OCI-LY3 (cell line): Measurements from ENCODE around the gene MAPK12.

Experiments
- H2AFZ ChIP-seq: fragments of 200-600, 300-600 bp; shearing (Covaris generic); 2 replicates; pipeline ENCODE4 v1.6.0; 2014; ENCODE audit warnings: antibody characterized with exemption, low read depth, low read length
- H3K27ac ChIP-seq: fragments of 200-600, 300-600 bp; sonication (generic); 2 replicates; pipeline ENCODE4 v1.5.1; 2014; ENCODE audit warnings: mild to moderate bottlenecking, low read length, moderate library complexity, mixed read lengths
- H3K27me3 ChIP-seq: fragments of 200-600, 300-600 bp; sonication (generic); 2 replicates; pipeline ENCODE4 v1.6.1; 2014; ENCODE audit warnings: low read depth, low read length, mixed read lengths
- H3K36me3 ChIP-seq: fragments of 200-600, 300-600 bp; sonication (generic); replicated peaks from 2 replicates; pipeline ENCODE3; 2014; ENCODE audit warnings: low read depth, low read length, mixed read lengths
- H3K4me1 ChIP-seq: fragments of 300-600, 200-600 bp; sonication (generic); 2 replicates; pipeline ENCODE4 v1.6.1; 2014; ENCODE audit warnings: low read length, mixed read lengths
- H3K4me2 ChIP-seq: fragments of 200-600, 300-600 bp; sonication (generic); 2 replicates; pipeline ENCODE4 v1.6.1; 2014; ENCODE audit warnings: low read length, mixed read lengths
- H3K4me3 ChIP-seq: fragments of 300-600, 200-600 bp; sonication (generic); 2 replicates; pipeline ENCODE4 v1.5.1; 2014; ENCODE audit warnings: antibody characterized with exemption, mild to moderate bottlenecking, low read length, moderate library complexity
- H3K79me2 ChIP-seq: fragments of 300-600, 200-600 bp; shearing (Covaris generic); 2 replicates; pipeline ENCODE4 v1.6.1; 2014; ENCODE audit warnings: mild to moderate bottlenecking, low read length, mixed read lengths
- H3K9ac ChIP-seq: fragments of 300-600, 200-600 bp; shearing (Covaris generic); 2 replicates; pipeline ENCODE4 v1.6.0; 2014; ENCODE audit warnings: mild to moderate bottlenecking, low read length, moderate library complexity
- H3K9me3 ChIP-seq: fragments of 200-600, 300-600 bp; shearing (Covaris generic); 2 replicates; pipeline ENCODE4 v1.6.1; 2014; ENCODE audit warnings: low read length, mixed read lengths; ENCODE audit not compliant: insufficient read depth
- H4K20me1 ChIP-seq: fragments of 200-600, 300-600 bp; sonication (generic); 2 replicates; pipeline ENCODE4 v1.6.1; 2016; ENCODE audit warnings: low read length, mixed read lengths; ENCODE audit not compliant: insufficient read depth
- CTCF ChIP-seq: fragments of 200-600, 300-600 bp; sonication (generic); IDR thresholded peaks from 2 replicates; pipeline ENCODE4 v1.5.1; 2014; ENCODE audit warnings: antibody characterized with exemption, low read length, low read depth
- EZH2phosphoT487 ChIP-seq: fragments of 200-600 bp; shearing (Covaris generic); IDR thresholded peaks from 2 replicates; pipeline ENCODE4 v1.6.1; 2018; ENCODE audit warnings: antibody characterized with exemption, mixed run types, low read depth

Gene MAPK12

GRCh38 chr22:50232481-50233151 is 28.9 kb downstream of the MAPK12 start:
- Histone ChIP-seq H3K9me3 (no peaks in the 10 kb centered on the region), H3K27me3 (no peaks in the 10 kb centered on the region), H3K36me3 (peaks cover 4% of the 10 kb centered on the region), H3K4me1 (no peaks in the 10 kb centered on the region), H3K4me3 (no peak overlapping the region), H4K20me1 (no peaks in the 10 kb centered on the region), H3K27ac (no peak overlapping the region), H3K4me2 (no peak overlapping the region), H3K9ac (no peak overlapping the region), H2AFZ (no peak overlapping the region), H3K79me2 (peaks cover 26% of the 10 kb centered on the region)
- no peak for TF ChIP-seq CTCF

GRCh38 chr22:50229370-50229769 is 32.1 kb downstream of the MAPK12 start:
- Histone ChIP-seq H3K9me3 (no peaks in the 10 kb centered on the region), H3K4me2 (no peak overlapping the region), H2AFZ (no peak overlapping the region), H3K27ac (no peak overlapping the region), H3K9ac (no peak overlapping the region), H3K4me3 (no peak overlapping the region), H3K79me2 (peaks cover 4% of the 10 kb centered on the region), H3K4me1 (no peaks in the 10 kb centered on the region), H4K20me1 (no peaks in the 10 kb centered on the region), H3K27me3 (no peaks in the 10 kb centered on the region), H3K36me3 (peaks cover 2% of the 10 kb centered on the region)
- no peak for TF ChIP-seq EZH2phosphoT487
- TF ChIP-seq CTCF, result no peak

GRCh38 chr22:50228366-50228765 is 33.1 kb downstream of the MAPK12 start:
- H3K4me2 ChIP-seq, result no peak overlapping the region
- no peak overlapping the region for H3K27ac ChIP-seq
- no peak overlapping the region for H3K4me3 ChIP-seq
- H3K36me3 ChIP-seq, result peaks cover 2% of the 10 kb centered on the region
- H4K20me1 ChIP-seq, result no peaks in the 10 kb centered on the region
- no peaks in the 10 kb centered on the region for H3K27me3 ChIP-seq
- H3K4me1 ChIP-seq, result no peaks in the 10 kb centered on the region
- H3K79me2 ChIP-seq, result no peaks in the 10 kb centered on the region
- H3K9ac ChIP-seq, result no peak overlapping the region
- H3K9me3 ChIP-seq, result no peaks in the 10 kb centered on the region
- H2AFZ ChIP-seq, result no peak overlapping the region
- no peak for TF ChIP-seq CTCF
- TF ChIP-seq EZH2phosphoT487, result no peak

GRCh38 chr22:50227579-50228215 is 33.8 kb downstream of the MAPK12 start:
- Histone ChIP-seq H3K27ac (no peak overlapping the region), H3K79me2 (no peaks in the 10 kb centered on the region), H3K4me3 (no peak overlapping the region), H3K27me3 (no peaks in the 10 kb centered on the region), H4K20me1 (no peaks in the 10 kb centered on the region), H3K4me2 (no peak overlapping the region), H3K9ac (no peak overlapping the region), H3K4me1 (no peaks in the 10 kb centered on the region), H3K9me3 (no peaks in the 10 kb centered on the region), H2AFZ (no peak overlapping the region), H3K36me3 (peaks cover 2% of the 10 kb centered on the region)
- TF ChIP-seq EZH2phosphoT487, result no peak
- TF ChIP-seq CTCF, result no peak
